ENCODE measurements around the gene ANKMY1.
"Not testable (repeated sequence)": the region's sequence is repeated elsewhere in the genome, so short reads cannot be mapped to it uniquely, and the experiment has no call there.

GRCh38 chr2:240497082-240497481 lies 60.7 kb downstream of the ANKMY1 start:
- TF ChIP-seq CTCF, POLR2A (IDR thresholded peaks at IDR 0.05): not testable (repeated sequence)
